Neural progenitor cell (in vitro differentiated cells): ENCODE data around the gene VPS8.

Source experiments
- CTCF ChIP-seq: fragments of 200-600 bp; sonication (generic); IDR thresholded peaks from 2 replicates; pipeline ENCODE4 v1.5.1; 2017; ENCODE audit warnings: antibody characterized with exemption, mild to moderate bottlenecking
- EZH2 ChIP-seq: fragments of 200-600 bp; sonication (generic); IDR thresholded peaks from 2 replicates; pipeline ENCODE4 v1.6.1; 2017; ENCODE audit warnings: antibody characterized with exemption, mild to moderate bottlenecking, moderate library complexity
- EZH2phosphoT487 ChIP-seq: fragments of 200-600 bp; sonication (generic); IDR thresholded peaks from 2 replicates; pipeline ENCODE4 v1.6.1; 2017; ENCODE audit warnings: antibody characterized with exemption

GRCh38 chr3:185042312-185043050 is 230.5 kb downstream of the VPS8 start:
- no peak for TF ChIP-seq EZH2phosphoT487
- TF ChIP-seq CTCF: no peak
- no peak for TF ChIP-seq EZH2
